ENCODE results near the gene NDUFB11. TPM values are rescaled to one million over a fixed set of nuclear protein-coding genes. Genes with fewer than 3 reads are reported as not detected.

NDUFB11 gene
- total and polyA plus RNA-seq, 2 donors (not counting 3 experiments of a cell fraction or from before 2014, with no cell fraction given): 65.2 to 88.0 TPM

DNA sequence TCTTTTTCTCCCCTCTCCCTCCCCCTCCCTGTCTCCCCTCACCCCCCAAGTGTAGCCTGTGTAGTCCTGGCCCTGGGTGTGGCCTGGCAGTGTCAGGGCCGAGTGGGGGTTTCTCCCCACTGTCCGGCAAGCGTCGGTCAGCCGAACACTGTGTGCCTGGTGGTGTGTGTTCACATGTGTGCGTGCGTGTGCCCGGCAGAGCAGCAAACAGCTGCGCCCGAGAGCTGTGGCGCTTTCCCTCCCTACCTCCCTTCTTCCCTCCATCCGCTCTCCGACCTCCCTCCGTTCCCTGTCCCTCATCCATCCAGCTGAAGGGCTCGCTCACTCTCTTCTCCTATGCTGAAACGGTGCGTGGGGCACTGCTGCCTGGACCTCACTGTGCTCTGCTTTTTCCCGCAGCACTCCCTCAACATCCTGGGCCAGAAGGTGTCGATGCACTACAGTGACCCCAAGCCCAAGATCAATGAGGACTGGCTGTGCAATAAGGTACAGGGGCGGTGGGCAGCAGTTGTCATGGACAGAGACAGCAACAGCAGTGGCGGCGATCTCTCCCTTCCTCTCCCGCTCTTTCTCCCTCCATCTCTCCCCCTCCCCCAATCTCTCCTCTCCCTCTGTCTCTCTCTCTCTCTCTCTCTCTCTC lies 31.7 kb upstream of the NDUFB11 start:
- no peak overlapping the region for H3K9ac ChIP-seq (replicated peaks; ENCODE audit: extremely low read depth, insufficient read depth, low read length)
- no peaks in the 10 kb centered on the region for H3K9me3 ChIP-seq (replicated peaks; ENCODE audit: control insufficient read depth, insufficient read depth, low read length)
- no peak for FAIRE-seq
- no peak overlapping the region for H3K4me3 ChIP-seq (replicated peaks in 1 of 3; ENCODE audit: insufficient read depth in 1 of 3, low read depth in 1 of 3, low read length in 3 of 3)
- no peaks in the 10 kb centered on the region for H3K4me1 ChIP-seq (ENCODE audit: control insufficient read depth, extremely low read depth, insufficient read depth, low read length)
- TF ChIP-seq JUN (IDR thresholded peaks at IDR 0.05; ENCODE audit: borderline replicate concordance, insufficient read depth, insufficient read length, low read depth) (no peak), EZH2 (IDR thresholded peaks at IDR 0.05; ENCODE audit: borderline replicate concordance, low read depth, low read length, severe bottlenecking) (no peak), FOS (IDR thresholded peaks at IDR 0.05; ENCODE audit: borderline replicate concordance, insufficient read depth, low read length) (no peak), MAX (IDR thresholded peaks at IDR 0.05; ENCODE audit: insufficient read depth, insufficient read length) (no peak), POLR2A (IDR thresholded peaks at IDR 0.05; ENCODE audit: low read depth, low read length) (no peak), GATA2 (IDR thresholded peaks at IDR 0.05; ENCODE audit: insufficient read depth, insufficient read length, low read depth, low read length) (no peak), POLR2AphosphoS5 (IDR thresholded peaks at IDR 0.05; ENCODE audit: insufficient read depth, low read depth, low read length) (no peak), MYC (IDR thresholded peaks at IDR 0.05; ENCODE audit: low read depth, low read length) (no peak)
- TF ChIP-seq, protein P1, sequence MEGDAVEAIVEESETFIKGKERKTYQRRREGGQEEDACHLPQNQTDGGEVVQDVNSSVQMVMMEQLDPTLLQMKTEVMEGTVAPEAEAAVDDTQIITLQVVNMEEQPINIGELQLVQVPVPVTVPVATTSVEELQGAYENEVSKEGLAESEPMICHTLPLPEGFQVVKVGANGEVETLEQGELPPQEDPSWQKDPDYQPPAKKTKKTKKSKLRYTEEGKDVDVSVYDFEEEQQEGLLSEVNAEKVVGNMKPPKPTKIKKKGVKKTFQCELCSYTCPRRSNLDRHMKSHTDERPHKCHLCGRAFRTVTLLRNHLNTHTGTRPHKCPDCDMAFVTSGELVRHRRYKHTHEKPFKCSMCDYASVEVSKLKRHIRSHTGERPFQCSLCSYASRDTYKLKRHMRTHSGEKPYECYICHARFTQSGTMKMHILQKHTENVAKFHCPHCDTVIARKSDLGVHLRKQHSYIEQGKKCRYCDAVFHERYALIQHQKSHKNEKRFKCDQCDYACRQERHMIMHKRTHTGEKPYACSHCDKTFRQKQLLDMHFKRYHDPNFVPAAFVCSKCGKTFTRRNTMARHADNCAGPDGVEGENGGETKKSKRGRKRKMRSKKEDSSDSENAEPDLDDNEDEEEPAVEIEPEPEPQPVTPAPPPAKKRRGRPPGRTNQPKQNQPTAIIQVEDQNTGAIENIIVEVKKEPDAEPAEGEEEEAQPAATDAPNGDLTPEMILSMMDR (IDR thresholded peaks at IDR 0.05; ENCODE audit: extremely low read depth in 1 of 2, insufficient read depth in 1 of 2, low read depth in 1 of 2, low read length in 2 of 2): no peak
- H3K79me2 ChIP-seq (ENCODE audit: control insufficient read depth, insufficient read depth, low read length): no peaks in the 10 kb centered on the region
- BruUV-seq (replicated peaks): no TSS peak
- H2AFZ ChIP-seq (ENCODE audit: low read depth, low read length): no peak overlapping the region
- CTCF ChIA-PET: no interaction called here
- POLR2A ChIA-PET: no interaction called here
- no peaks in the 10 kb centered on the region for H3K27me3 ChIP-seq (ENCODE audit: control insufficient read depth in 2 of 2, insufficient read depth in 2 of 2, low read length in 2 of 2)
- no peaks in the 10 kb centered on the region for H4K20me1 ChIP-seq (replicated peaks; ENCODE audit: control insufficient read depth, extremely low read depth, insufficient read depth, low read length)
- intact Hi-C loops (cut with micrococcal nuclease): no loop called here
- H3K9me1 ChIP-seq (replicated peaks; ENCODE audit: control insufficient read depth, extremely low read depth, insufficient read depth, low read length): no peaks in the 10 kb centered on the region
- dilution Hi-C loops (cut with MboI; ENCODE audit: extremely low pct_ligation_motif_present, low sequenced_read_pairs): no loop called here
- no peak for DNase-seq (ENCODE audit: low read depth, low spot score)
- peaks cover 0 to 49% of the 10 kb centered on the region in 2 experiments for H3K36me3 ChIP-seq (ENCODE audit: control insufficient read depth in 2 of 2, extremely low read depth in 1 of 2, insufficient read depth in 2 of 2, low read length in 2 of 2)
- no peak overlapping the region for H3K4me2 ChIP-seq (ENCODE audit: insufficient read depth, low read length)
- H3K27ac ChIP-seq (ENCODE audit: insufficient read depth, low read depth, low read length): no peak overlapping the region
